HG03558 (cell line): Measurements from ENCODE around the gene AGBL4.
"Not testable (repeated sequence)": the region's sequence is repeated elsewhere in the genome, so short reads cannot be mapped to it uniquely, and the experiment has no call there.

Experiments
- ATAC-seq: cut with Tn5 transposase; IDR thresholded peaks from one replicate; pipeline ENCODE4 v1.9.1; 2021; ENCODE audit warnings: moderate number of reproducible peaks; ENCODE audit not compliant: unreplicated experiment; ENCODE audit errors: extremely low read depth

AGBL4 gene

DNA sequence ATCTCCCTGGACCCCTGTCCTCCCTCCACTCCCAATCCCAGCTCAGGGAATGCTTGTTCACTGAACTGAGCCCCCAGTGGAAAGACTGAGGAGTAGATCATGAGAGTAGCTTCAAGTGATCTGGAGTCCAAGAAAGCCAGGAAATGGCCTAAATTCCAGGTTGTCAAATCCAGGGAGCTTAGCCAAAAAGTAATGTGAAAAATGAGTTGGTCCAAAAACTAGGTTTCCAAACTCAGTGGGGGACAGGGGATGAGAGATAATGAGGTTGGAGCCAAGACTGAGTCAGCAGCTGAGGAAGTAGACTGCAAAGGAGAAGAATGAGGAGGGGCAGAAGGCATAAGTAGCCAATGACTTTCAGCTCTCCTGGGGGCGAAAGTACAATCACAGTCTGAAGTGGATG lies 963.0 kb downstream of the AGBL4 start:
- ATAC-seq: no peak

DNA sequence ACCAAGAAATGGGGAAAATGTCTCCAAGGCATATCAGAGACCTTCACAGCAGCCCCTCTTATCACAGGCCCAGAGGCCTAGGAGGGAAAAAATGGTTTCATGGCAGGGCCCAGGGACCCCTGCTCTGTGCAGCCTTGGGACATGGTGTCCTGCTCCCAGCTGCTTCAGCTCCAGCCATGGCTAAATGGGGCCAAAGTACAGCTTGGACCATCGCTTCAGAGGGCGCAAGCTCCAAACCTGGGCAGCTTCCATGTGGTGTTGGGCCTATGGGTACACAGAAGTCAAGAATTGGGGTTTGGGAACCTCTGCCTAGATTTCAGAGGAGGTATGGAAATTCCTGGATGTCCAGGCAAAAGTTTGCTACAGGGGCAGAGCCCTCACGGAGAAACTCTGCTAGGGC lies 964.7 kb downstream of the AGBL4 start:
- ATAC-seq: no peak

DNA sequence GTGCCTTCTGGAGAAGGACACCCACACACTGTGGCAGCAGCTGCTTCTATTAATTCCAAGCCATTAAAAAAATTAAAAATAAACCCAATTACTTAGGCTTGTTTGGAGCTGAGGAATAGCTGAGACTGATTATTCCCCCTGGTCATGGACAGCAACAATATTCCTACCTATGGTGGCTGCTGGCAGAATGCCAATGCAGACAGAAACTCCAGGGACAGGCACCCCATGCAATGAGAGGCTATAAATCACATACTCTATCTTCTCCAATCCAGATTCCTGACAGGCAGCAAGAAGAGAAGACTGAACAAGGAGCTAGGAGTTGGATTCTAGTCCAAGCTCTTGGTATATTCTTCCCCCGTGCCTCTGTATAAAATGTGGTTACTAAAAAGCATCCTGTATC lies 971.7 kb downstream of the AGBL4 start:
- no peak for ATAC-seq

DNA sequence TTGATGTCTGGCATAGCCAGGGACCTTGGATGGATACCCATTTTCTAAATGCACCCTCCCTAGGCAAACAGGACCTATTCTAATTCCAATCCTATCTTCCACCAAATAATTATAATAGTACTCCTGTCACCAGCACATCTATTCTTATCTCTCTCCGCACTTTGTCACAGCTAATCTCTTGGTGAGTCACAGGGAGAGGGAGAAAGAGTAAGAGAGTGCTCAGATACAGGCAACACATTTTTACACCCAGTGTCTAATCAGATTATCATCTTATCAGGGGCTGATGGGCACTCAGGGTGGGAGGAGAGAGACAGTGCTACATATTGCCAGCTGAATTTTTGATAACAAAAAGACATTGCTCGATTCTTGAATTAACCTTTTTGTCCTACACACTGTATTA lies 972.1 kb downstream of the AGBL4 start:
- ATAC-seq: no peak

DNA sequence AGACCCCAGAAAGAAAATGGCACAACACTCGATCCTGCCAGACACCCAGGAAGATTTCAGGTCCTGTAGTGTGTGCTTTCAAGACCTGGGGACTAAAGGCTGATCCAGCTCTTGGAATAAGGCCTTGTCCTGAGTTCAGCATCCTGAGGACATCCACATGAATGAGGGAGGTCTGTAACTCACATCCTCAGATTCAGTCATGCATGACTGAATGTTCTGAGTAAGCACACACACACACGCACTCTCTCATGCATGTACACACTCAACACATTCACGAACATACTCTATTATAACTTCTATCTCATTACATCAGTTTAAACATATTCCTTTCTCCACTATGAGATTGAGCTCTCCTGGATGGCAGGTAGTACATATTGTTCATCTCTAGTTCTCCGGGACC lies 973.7 kb downstream of the AGBL4 start:
- ATAC-seq: no peak

DNA sequence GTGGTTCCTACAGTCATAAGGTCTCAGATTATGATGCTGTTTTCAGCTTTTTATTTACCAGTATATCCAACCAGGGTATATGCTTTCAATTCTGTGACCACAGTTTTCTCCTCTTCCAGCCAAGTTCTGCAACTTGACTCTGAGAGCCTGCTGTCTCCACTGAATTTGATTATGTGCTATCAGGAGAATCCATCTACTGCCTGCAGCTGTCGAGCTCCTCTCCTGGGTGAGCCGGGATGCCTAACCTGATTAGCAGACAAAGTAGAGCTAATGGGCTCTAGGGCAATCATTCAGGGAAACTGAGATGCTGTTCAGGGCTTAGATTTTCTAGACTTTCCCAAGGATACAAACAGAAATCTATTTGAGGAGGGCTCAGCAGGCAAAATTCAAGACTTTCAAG lies 975.6 kb downstream of the AGBL4 start:
- no peak for ATAC-seq

DNA sequence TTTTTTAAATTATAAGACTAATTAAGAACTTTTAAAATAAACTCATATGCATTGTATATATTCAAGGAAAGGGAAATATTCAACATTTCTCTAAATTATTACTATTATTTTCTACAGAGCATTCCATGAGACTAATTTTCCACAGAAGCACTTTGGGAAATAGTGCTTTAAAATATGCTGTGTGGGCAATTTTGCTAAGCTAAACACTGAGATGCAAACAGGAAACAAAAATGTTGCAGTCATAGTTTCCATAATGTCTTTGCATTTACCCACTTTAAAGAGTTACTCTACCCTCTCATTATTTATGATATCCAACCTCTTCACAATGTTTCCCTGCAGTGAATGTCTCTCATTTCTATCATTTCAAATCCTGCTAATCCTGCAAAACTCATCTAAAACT lies 977.4 kb downstream of the AGBL4 start:
- no peak for ATAC-seq

DNA sequence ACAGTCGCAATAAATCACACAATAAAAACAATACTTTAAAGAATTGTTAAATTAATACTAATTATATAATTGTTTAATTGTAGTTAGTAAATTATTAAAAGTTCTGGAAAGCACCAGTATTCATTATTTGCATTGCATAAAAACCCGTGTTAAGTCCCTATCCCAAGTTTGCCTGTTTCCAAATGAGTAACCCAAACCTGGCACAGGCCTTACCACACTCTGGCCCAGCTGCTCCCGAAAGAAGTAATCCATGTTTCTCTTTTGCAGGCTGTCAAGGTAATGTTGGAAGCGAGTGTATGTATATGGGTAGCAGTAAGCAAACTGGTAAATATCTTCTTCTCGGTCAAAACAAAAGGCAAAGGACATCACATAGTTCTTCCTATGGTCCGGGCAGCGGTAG lies 978.4 kb downstream of the AGBL4 start:
- ATAC-seq: no peak

DNA sequence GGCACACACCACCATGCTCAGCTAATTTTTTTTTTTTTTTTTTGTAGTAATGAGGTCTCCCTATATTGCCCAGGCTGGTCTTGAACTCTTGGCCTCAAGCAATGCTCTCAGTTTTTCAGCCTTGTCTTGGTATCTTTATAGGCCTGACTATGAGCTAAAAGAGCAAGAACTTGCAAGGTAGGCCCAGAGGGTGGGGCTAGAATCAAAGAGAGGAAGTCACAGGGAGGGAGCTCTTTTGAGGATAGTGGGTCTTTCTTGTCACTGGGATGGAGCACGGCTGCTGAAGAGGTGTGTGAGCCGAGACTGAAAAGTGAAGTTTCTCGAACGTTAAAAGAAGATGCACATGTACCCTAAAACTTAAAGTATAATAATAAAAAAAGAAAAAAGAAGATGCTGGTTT lies 987.1 kb downstream of the AGBL4 start:
- ATAC-seq: no peak

DNA sequence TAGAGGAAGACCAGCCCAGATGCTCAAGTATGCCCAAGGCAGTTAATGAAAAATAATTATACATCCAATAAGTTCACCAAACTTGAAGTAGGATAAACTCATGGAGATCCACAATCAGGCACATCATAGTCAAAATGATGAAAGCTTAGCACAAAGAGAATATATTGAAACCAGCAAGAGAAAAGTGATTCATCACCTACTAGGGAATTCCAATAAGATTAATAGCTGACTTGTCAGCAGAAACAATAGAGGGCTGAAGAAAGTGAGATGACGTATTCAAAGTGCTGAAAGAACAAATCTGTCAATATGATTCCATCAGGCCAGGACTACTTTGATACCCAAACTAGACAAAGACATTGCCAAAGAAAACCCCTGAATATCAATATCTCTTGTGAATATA lies 995.4 kb downstream of the AGBL4 start:
- ATAC-seq: no peak

DNA sequence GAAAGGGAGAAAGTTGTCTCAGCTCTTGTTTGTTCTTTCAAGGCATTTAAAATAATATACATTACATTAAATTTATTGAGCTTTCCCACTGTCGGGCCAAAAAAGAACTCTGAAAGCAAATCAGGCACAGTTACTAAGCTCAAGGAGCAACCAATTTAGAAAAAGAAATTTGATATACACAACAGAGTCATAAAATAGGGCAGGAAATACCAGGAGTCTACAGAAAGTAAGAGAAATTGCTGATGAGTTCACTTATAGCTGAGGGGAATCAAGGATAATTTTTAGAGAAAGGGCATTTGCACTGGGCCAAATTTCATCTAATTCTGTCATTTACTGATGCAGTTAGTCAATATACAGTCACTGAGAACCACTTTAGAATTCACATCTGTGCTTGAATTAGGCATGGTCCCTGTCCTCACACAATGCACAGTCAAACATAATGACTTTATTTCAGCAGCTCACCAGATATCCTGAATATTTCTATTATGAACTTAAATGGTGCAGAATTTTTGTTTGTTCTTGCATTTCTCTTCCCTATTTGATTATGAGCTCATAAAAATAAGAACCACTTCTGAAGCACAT lies 997.4 kb downstream of the AGBL4 start:
- no peak for ATAC-seq

DNA sequence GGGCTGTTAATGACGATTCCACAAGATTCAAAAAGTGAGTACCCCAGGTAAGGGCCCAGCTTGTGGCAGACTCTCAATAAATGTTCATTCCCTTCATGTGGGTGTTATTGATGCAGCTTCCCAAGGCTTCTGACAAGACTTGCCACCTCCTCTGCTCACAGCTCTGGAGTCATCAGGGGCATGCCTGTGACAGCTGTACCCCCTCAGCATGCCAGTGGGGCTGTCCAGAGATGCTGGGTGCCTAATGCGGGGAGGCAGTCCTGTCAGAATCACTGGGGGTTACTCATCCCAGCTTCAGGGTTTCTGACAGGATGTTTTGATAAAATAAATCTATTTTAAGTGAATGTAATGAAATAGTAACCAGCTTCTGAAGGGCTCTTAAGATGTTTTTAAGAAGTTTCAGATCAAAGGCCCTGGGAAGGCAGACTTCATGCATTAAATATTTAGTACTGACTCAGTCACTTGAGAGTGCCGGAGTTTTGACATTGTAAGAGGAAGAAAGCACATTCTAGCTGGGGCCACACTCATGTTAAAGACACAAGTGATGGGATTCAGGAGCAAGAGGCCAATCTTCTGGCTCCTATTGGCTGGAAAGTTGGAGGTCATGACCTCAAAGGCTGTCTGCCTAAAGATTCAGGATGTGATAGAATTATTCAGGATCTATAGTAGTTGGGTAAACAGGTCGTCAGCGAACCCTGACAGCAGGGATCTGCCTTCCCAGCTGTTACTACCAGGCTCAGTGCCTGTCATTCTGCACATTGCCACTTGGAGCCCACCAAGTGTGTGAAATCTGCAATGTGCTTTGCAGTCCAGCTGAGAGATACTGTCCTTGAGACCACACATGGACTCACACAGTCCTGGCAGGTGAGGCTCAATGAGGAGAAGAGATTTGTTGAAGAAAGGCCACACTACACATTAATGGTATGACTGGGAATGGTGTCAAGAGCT lies 1007.5 kb downstream of the AGBL4 start:
- no peak for ATAC-seq

DNA sequence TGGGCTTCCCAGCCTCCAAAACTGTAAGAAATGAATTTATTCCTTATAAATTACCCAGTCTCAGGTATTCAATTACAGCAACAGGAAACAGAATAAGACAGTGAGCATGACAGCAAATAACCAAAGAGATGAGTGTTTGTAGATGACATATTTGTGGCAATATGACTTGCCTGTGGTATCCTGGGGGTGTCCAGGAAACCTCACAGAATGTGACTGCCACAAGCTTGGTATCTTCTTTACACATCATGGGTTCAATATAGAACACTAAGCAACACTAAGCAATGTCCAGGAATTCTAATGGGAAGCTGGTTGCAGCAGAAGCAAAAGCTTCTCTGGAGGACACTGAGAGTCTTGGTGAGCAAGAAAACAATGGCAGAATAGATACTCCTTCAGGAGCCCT lies 1010.7 kb downstream of the AGBL4 start:
- ATAC-seq: no peak

DNA sequence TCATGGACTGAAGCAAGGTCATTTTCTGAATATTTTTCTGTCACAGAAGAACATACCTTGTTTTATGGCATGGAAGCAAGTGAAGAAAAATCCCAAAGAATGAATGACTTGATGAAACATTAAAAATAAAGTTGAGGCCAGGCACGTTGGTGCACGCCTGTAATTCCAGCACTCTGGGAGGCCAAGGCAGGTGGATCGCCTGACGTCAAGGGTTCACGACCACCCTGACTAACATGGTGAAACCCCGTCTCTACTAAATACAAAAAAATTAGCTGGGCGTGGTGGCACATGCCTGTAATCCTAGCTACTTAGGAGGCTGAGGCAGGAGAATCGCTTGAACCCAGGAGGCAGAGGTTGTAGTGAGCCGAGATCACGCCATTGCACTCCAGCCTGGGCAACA lies 1020.8 kb downstream of the AGBL4 start:
- not testable (repeated sequence) for ATAC-seq

DNA sequence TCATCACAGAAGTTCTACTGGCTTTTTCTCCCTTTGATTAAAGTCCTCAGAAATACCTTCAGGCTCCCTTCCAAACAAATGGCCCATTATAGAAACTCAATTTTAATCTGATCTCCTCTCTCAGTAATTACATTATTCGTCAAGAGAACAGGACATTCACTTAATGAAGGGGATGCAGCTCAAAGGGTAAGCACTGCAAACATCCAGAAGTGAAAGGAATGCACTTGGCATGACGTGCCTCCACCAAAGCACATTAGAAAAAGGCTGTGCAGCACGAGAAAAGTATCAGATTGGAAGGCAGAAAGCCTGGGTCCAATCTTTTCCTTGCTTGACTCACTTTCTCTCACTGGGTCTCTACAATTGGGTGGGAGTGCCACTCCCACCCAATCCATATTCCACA lies 1024.4 kb downstream of the AGBL4 start:
- no peak for ATAC-seq

DNA sequence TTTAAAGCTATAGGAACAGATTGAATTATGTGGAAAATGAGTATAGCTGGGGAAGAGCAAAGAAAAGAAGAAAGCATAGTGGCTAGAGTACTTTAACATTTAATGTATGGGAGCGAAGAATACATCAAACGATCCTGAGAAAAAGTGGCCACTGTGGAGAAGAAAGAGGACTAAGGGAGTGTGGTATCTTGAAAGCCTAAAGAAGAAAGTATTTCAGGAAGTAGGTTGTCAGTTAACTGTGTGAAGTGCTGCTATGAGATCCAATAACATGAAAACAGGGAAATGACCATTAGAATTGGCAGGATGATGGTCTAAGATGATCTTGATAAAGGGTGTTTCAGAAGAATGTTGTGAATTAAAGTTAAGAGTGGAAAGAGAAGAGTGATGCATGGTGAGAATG lies 1027.4 kb downstream of the AGBL4 start:
- no peak for ATAC-seq

DNA sequence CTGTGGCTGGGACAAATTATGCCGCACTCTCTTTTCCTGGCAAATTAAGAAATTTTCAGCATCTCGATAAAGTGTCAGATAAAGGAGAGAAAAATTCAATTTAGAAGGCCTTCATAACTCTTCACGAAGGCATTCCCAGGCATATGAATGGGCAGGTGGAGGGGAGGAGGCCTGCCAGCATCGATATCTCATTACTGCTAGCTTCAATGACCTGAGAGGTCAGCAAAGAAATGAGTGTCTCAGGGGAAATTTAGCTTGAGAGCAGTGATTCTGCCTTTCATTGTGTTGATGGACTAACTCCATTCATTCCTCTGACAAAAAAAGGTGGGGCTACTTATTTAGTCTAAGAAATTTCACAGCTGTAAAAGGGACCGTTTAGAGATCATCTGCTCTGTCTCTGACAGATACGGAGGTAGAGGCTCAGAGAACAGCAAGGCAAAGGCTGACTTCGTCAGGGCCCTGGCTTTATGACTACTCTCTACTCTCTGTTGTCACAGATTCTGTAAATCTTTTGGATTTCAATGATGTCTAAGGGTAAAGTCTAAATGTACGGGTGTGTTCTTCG lies 1035.0 kb downstream of the AGBL4 start:
- ATAC-seq: no peak

DNA sequence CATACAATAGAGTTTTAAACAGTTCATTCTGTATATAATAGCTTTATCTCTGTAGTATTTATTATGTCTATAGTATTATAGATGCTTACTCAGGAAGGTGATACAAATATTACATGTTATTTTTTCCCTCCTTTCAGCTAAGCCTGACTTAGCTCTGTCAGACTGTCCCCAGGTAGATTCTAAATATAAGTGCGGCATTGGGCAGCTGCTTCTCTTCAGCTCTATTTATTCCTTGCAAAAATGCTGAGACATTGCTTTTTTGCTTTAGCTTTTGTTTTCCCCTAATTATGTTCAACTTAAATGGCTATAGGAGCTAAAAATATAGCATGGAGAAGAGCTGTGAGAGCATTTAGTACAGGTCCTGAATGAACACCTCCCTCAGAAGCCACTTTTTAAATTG lies 1043.8 kb downstream of the AGBL4 start:
- no peak for ATAC-seq

DNA sequence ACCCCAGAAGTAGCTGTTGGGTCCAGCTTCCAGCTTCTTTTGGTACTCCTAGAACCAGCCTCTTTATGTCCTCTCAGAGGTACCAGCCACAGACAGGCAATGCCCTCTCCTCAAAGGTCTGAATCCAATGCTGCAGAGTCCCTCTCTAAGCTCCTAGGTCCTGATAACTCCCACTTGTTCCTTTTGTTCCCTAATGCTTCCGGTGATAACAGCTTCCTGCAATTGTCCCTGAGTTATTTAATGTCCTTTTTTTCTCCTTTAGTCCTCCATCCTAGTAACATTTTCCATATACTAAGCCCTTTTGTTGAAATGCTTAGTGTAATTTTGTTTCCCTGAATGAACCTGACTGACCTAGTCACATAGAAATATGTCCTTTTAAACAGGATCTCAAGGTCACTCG lies 1045.3 kb downstream of the AGBL4 start:
- ATAC-seq: no peak

DNA sequence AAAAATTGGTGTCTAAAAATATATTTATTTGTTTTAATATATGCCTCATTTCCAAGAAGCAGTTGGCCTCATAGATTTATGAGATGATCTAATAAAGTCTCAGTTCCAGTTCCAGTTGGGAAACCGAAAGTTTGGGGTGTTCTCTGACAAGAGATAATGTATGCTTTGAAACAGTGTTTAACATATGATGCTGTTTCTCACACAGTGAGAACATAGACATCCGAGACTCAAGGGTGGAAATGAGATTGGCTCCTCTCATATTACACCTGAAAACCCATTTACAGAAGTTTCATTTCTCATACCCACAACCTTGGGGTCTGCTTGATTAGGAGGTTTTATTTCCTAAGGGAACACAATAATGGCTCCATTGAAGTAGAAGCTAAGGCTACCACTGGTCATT lies 1046.5 kb downstream of the AGBL4 start:
- ATAC-seq: no peak

DNA sequence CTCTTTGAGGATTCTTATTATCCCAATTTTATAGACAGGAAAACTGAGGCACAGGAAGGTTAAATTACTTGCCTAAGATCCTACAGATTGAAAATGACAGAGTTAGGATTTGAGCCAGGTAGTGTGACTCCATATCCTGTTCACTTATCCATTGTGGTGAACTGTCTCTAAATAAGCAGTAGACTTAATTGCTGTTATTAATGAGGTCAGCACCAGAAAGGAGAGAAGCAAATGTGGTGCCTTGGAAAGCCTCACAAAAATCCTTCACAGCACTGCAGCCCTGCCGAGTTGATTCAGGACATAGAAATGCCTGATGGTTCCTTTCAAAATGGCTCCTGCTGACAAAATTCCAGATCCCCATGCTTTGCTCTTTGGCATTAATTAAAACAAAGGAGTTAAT lies 1053.8 kb downstream of the AGBL4 start:
- no peak for ATAC-seq

DNA sequence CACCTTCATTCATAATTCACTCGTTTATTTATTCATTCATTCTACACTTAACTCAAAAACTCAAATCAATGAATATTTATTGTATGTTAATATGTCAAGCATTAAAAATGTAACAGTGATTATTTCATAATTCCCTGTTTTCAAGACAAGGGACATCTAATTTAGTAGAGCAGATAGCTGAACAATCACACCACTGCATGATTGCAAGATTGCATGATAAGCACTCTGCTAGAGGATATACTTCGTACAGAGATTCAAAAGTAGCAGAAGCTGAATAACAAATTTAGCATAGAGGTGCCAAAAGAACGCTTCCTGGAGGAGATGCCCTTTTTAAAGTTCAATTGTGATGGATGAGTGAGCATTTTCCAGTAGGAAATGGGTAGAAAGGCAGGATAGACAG lies 1056.4 kb downstream of the AGBL4 start:
- no peak for ATAC-seq
